K562 (cell line): ENCODE data around the gene DPP10.

Source experiments
- CREM ChIP-seq: IDR thresholded peaks from 2 replicates; pipeline ENCODE4 v1.6.1; 2014; ENCODE audit warnings: antibody characterized with exemption, low read depth
- EZH2 ChIP-seq: IDR thresholded peaks from 2 replicates; pipeline ENCODE4 v1.6.1; 2012; ENCODE audit warnings: low read depth, mild to moderate bottlenecking, inconsistent platforms, low read length, borderline replicate concordance
- FOXM1 ChIP-seq, 2 experiments: fragments of 450-650 bp in 1 of 2; sonication (generic) in 1 of 2; formaldehyde crosslinking in 1 of 2; IDR thresholded peaks; 2 replicates each; pipeline versions ENCODE4 v1.6.1 to v1.9.0; 2017 to 2022; ENCODE audit warnings: low read depth in 2 of 2, mild to moderate bottlenecking in 2 of 2, missing genetic modification reagents in 1 of 2, moderate library complexity in 1 of 2
- KAT8 ChIP-seq: fragments of 450-650 bp; IDR thresholded peaks from 2 replicates; pipeline ENCODE4 v1.6.1; 2016; ENCODE audit warnings: low read depth, mild to moderate bottlenecking
- MBD2 ChIP-seq: sonication (generic); IDR thresholded peaks from 2 replicates; pipeline ENCODE4 v1.6.1; 2016; ENCODE audit warnings: low read depth, borderline replicate concordance
- MYNN ChIP-seq, 2 experiments: sonication (generic); formaldehyde crosslinking in 1 of 2; IDR thresholded peaks; 2 replicates each; pipeline versions ENCODE4 v1.5.0 to v1.6.1; 2016 to 2020; ENCODE audit warnings: antibody characterized with exemption in 1 of 2, missing genetic modification reagents in 1 of 2
- PYGO2 ChIP-seq: fragments of 450-650 bp; IDR thresholded peaks from 2 replicates; pipeline ENCODE4 v1.6.1; 2016; ENCODE audit warnings: mild to moderate bottlenecking, missing genetic modification characterization, moderate library complexity, missing compliant biosample characterization
- TCF7 ChIP-seq: sonication (generic); IDR thresholded peaks from 2 replicates; pipeline ENCODE4 v1.6.1; 2016; ENCODE audit warnings: antibody characterized with exemption, borderline replicate concordance
- ZBTB17 ChIP-seq: fragments of 450-650 bp; formaldehyde crosslinking; IDR thresholded peaks from 2 replicates; pipeline ENCODE4 v1.4.0; 2020; ENCODE audit warnings: mild to moderate bottlenecking
- ZNF165 ChIP-seq: fragments of 250-450 bp; sonication (Bioruptor Pico); IDR thresholded peaks from 2 replicates; pipeline ENCODE4 v1.4.0; 2020; ENCODE audit warnings: borderline replicate concordance
- TF ChIP-seq, protein P1 (sequence below), 2 experiments: fragments of 450-650 bp in 1 of 2; sonication (generic) in 1 of 2; formaldehyde crosslinking in 1 of 2; IDR thresholded peaks in 1 of 2; conservative IDR thresholded peaks in 1 of 2; 2 replicates each; pipeline versions ENCODE4 v1.6.1 to v1.8.1; 2016 to 2023; ENCODE audit warnings: mild to moderate bottlenecking in 2 of 2, moderate library complexity in 2 of 2, inconsistent platforms in 1 of 2, missing genetic modification reagents in 1 of 2
- TF ChIP-seq, protein P2 (sequence below), 2 experiments: fragments of 450-650 bp; formaldehyde crosslinking in 1 of 2; IDR thresholded peaks; 2 replicates each; pipeline versions ENCODE4 v1.4.0 to v1.6.1; 2014 to 2020; ENCODE audit warnings: mild to moderate bottlenecking in 2 of 2, borderline replicate concordance in 1 of 2, low read depth in 1 of 2
- TF ChIP-seq, protein P3 (sequence below), 3 experiments: IDR thresholded peaks in 2 of 3; conservative IDR thresholded peaks in 1 of 3; 2 replicates each; pipeline ENCODE4 v1.5.1; 2011 to 2012; ENCODE audit warnings: low read length in 3 of 3, mild to moderate bottlenecking in 3 of 3, control low read depth in 2 of 3, improper control_type of control experiment in 1 of 3, inconsistent platforms in 1 of 3, low read depth in 1 of 3, mixed read lengths in 1 of 3, moderate library complexity in 1 of 3; ENCODE audit not compliant: insufficient read depth in 2 of 3

DNA sequence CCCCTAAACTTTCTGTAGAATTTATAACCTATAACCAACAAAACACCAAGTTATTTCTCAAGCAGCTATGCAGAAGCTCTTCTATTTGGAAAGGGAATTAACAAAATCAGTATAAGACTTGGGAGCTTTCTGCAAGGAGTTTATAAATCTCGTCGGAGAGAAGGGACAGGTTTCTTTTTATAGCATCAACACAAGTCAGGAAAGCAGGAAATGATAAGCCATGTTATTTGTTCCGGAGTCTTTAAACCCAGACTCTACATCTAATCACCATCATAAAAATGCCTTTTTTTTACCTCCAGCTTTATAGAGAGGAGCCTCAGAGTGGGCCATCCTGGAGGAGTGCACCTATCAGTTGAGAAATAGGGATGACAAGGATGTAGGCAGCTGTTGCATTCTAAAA lies 137.1 kb downstream of the DPP10 start:
- no peak for TF ChIP-seq MBD2
- TF ChIP-seq, protein P1, sequence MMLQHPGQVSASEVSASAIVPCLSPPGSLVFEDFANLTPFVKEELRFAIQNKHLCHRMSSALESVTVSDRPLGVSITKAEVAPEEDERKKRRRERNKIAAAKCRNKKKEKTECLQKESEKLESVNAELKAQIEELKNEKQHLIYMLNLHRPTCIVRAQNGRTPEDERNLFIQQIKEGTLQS (IDR thresholded peaks at IDR 0.05), result no peak
- TF ChIP-seq, protein P1 (CRISPR knock-in tag; conservative IDR thresholded peaks at IDR 0.05), result no peak
- TF ChIP-seq, protein P2, sequence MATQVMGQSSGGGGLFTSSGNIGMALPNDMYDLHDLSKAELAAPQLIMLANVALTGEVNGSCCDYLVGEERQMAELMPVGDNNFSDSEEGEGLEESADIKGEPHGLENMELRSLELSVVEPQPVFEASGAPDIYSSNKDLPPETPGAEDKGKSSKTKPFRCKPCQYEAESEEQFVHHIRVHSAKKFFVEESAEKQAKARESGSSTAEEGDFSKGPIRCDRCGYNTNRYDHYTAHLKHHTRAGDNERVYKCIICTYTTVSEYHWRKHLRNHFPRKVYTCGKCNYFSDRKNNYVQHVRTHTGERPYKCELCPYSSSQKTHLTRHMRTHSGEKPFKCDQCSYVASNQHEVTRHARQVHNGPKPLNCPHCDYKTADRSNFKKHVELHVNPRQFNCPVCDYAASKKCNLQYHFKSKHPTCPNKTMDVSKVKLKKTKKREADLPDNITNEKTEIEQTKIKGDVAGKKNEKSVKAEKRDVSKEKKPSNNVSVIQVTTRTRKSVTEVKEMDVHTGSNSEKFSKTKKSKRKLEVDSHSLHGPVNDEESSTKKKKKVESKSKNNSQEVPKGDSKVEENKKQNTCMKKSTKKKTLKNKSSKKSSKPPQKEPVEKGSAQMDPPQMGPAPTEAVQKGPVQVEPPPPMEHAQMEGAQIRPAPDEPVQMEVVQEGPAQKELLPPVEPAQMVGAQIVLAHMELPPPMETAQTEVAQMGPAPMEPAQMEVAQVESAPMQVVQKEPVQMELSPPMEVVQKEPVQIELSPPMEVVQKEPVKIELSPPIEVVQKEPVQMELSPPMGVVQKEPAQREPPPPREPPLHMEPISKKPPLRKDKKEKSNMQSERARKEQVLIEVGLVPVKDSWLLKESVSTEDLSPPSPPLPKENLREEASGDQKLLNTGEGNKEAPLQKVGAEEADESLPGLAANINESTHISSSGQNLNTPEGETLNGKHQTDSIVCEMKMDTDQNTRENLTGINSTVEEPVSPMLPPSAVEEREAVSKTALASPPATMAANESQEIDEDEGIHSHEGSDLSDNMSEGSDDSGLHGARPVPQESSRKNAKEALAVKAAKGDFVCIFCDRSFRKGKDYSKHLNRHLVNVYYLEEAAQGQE (IDR thresholded peaks at IDR 0.05; ENCODE audit: borderline replicate concordance), result no peak
- TF ChIP-seq, protein P2 (CRISPR knock-in tag; IDR thresholded peaks at IDR 0.05; ENCODE audit: low read depth), result no peak
- no peak for TF ChIP-seq FOXM1 (IDR thresholded peaks at IDR 0.05; ENCODE audit: low read depth)
- TF ChIP-seq FOXM1 (CRISPR knock-in tag; IDR thresholded peaks at IDR 0.05; ENCODE audit: low read depth), result no peak
- TF ChIP-seq ZBTB17 (CRISPR knock-in tag), result no peak
- TF ChIP-seq, protein P3, sequence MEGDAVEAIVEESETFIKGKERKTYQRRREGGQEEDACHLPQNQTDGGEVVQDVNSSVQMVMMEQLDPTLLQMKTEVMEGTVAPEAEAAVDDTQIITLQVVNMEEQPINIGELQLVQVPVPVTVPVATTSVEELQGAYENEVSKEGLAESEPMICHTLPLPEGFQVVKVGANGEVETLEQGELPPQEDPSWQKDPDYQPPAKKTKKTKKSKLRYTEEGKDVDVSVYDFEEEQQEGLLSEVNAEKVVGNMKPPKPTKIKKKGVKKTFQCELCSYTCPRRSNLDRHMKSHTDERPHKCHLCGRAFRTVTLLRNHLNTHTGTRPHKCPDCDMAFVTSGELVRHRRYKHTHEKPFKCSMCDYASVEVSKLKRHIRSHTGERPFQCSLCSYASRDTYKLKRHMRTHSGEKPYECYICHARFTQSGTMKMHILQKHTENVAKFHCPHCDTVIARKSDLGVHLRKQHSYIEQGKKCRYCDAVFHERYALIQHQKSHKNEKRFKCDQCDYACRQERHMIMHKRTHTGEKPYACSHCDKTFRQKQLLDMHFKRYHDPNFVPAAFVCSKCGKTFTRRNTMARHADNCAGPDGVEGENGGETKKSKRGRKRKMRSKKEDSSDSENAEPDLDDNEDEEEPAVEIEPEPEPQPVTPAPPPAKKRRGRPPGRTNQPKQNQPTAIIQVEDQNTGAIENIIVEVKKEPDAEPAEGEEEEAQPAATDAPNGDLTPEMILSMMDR (IDR thresholded peaks at IDR 0.05 in 2 of 3, conservative IDR thresholded peaks at IDR 0.05 in 1 of 3; ENCODE audit: insufficient read depth in 2 of 3, low read depth in 1 of 3, low read length in 3 of 3), result no peak
- no peak for TF ChIP-seq ZNF165 (CRISPR knock-in tag)
- TF ChIP-seq EZH2, result no peak
- no peak for TF ChIP-seq CREM
- no peak for TF ChIP-seq KAT8
- no peak for TF ChIP-seq MYNN (IDR thresholded peaks at IDR 0.05)
- TF ChIP-seq MYNN (CRISPR knock-in tag; IDR thresholded peaks at IDR 0.05), result no peak
- TF ChIP-seq PYGO2 (tag), result no peak
- no peak for TF ChIP-seq TCF7
